ENCODE measurements around the gene RLF. TPM values are rescaled to one million over a fixed set of nuclear protein-coding genes. Genes with fewer than 3 reads are reported as not detected.

Gene RLF
- total RNA-seq, 1 experiment from 2014 or later = 15.5 TPM

DNA sequence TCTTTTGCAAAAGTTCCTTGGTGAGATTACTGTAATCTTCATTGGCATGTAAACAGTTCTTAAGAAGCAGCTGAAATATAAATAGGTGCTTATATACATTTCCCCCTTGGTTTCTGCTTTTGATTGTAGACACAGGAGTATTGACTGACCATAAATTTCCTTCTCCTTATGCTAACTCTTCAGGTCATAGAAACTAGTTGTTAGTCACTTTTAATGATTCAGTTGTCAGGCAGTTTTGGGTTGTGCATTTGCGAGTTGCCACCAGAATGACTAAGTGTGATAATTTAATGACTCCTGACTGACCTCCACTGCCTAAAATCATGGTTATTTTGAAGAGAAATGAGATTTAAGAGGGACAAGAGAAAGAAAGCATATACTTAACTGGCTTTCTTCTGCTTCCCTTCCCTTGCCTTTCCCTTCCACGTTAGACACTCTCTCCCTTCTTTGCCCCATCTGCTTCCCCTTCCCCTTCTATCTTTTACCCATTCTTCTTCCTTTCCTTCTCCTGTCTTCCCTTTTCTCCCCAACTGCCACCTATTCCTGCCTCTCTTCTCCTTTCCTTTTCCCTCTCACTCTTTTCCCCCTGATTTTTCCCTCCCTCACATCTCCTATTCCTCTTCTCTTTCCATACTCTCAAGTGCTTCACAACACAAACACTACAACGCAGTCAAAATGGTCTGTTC, 109.1 kb downstream of the RLF start:
- Histone ChIP-seq H3K9me2 (ENCODE audit: insufficient read depth) (no peaks in the 10 kb centered on the region), H3K36me3 (ENCODE audit: low read depth) (peaks cover 42% of the 10 kb centered on the region), H2AFZ (no peak overlapping the region), H3F3A (ENCODE audit: insufficient read depth, low read depth) (no peaks in the 10 kb centered on the region), H3K27me3 (ENCODE audit: insufficient read depth, low read depth) (no peaks in the 10 kb centered on the region), H4K20me1 (ENCODE audit: insufficient read depth) (peaks cover 16% of the 10 kb centered on the region), H3K4me2 (no peak overlapping the region), H3K4me1 (replicated peaks; ENCODE audit: insufficient read depth) (no peaks in the 10 kb centered on the region), H3K4me3 (no peak overlapping the region), H3K79me2 (ENCODE audit: low read depth) (peaks cover 3% of the 10 kb centered on the region; the same call in 1 of the 2 replicates), H3K27ac (no peak overlapping the region), H3K9me3 (ENCODE audit: insufficient read depth, low read depth) (no peaks in the 10 kb centered on the region)
- intact Hi-C loops (cut with micrococcal nuclease; ENCODE audit: unreplicated experiment) = no loop called here
- CTCF ChIA-PET = interaction anchor here (0.5 kb wide), 1 partner anchor 351 kb away, joined by 3 read pairs; no protein-coding TSS in a partner anchor
- BruUV-seq (replicated peaks) = no TSS peak
- POLR2A ChIA-PET (ENCODE audit: unreplicated experiment) = no interaction called here
- TF ChIP-seq, protein P1, sequence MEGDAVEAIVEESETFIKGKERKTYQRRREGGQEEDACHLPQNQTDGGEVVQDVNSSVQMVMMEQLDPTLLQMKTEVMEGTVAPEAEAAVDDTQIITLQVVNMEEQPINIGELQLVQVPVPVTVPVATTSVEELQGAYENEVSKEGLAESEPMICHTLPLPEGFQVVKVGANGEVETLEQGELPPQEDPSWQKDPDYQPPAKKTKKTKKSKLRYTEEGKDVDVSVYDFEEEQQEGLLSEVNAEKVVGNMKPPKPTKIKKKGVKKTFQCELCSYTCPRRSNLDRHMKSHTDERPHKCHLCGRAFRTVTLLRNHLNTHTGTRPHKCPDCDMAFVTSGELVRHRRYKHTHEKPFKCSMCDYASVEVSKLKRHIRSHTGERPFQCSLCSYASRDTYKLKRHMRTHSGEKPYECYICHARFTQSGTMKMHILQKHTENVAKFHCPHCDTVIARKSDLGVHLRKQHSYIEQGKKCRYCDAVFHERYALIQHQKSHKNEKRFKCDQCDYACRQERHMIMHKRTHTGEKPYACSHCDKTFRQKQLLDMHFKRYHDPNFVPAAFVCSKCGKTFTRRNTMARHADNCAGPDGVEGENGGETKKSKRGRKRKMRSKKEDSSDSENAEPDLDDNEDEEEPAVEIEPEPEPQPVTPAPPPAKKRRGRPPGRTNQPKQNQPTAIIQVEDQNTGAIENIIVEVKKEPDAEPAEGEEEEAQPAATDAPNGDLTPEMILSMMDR (conservative IDR thresholded peaks at IDR 0.05) = no peak
- TF ChIP-seq EZH2 (IDR thresholded peaks at IDR 0.05; ENCODE audit: low read depth) = no peak
- DNase-seq = no peak

DNA sequence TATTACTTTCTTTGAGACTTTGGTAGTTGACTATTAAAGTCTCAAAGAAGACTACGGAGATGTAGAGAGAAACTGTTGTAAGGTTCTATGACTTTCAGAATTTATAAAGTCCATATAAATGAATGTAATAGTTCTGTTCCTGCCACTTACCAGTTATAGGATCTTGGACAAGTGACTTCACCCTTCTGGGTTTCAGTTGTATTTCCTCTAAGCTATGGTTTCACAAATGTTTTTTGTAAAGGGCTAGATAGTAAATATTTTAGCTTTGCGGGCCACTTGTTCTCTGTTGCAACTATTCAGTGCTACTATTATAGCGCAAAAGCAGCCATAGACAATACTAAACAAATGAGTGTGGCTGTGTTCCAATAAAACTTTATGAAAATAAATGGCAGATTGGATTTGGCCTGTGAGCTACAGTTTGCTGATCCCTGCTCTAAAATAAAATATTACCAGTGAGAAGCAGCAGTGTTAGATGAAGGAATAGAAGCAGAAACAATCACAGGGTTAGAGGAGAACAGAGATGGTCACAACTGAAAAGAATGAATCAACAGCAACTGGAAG, 111.5 kb downstream of the RLF start:
- Histone ChIP-seq H3K4me3 (no peak overlapping the region), H3F3A (ENCODE audit: insufficient read depth, low read depth) (no peaks in the 10 kb centered on the region), H2AFZ (no peak overlapping the region), H4K20me1 (ENCODE audit: insufficient read depth) (peaks cover 5% of the 10 kb centered on the region; the same call in 1 of the 2 replicates), H3K79me2 (ENCODE audit: low read depth) (no peaks in the 10 kb centered on the region), H3K4me1 (replicated peaks; ENCODE audit: insufficient read depth) (no peaks in the 10 kb centered on the region), H3K9me2 (ENCODE audit: insufficient read depth) (no peaks in the 10 kb centered on the region), H3K36me3 (ENCODE audit: low read depth) (peaks cover 38% of the 10 kb centered on the region), H3K9me3 (ENCODE audit: insufficient read depth, low read depth) (no peaks in the 10 kb centered on the region), H3K27me3 (ENCODE audit: insufficient read depth, low read depth) (no peaks in the 10 kb centered on the region), H3K4me2 (no peak overlapping the region), H3K27ac (no peak overlapping the region)
- ChIA-PET POLR2A (ENCODE audit: unreplicated experiment) (interaction anchor here (0.6 kb wide), 1 partner anchor 196 kb away, joined by 6 read pairs; no protein-coding TSS in a partner anchor), CTCF (interaction anchor here (0.6 kb wide), 1 partner anchor 64 kb away, joined by 3 read pairs; no protein-coding TSS in a partner anchor)
- TF ChIP-seq, protein P1 (conservative IDR thresholded peaks at IDR 0.05) = no peak
- no peak for TF ChIP-seq EZH2 (IDR thresholded peaks at IDR 0.05; ENCODE audit: low read depth)
- BruUV-seq (replicated peaks) = no TSS peak
- intact Hi-C loops (cut with micrococcal nuclease; ENCODE audit: unreplicated experiment) = no loop called here
- DNase-seq = no peak

DNA sequence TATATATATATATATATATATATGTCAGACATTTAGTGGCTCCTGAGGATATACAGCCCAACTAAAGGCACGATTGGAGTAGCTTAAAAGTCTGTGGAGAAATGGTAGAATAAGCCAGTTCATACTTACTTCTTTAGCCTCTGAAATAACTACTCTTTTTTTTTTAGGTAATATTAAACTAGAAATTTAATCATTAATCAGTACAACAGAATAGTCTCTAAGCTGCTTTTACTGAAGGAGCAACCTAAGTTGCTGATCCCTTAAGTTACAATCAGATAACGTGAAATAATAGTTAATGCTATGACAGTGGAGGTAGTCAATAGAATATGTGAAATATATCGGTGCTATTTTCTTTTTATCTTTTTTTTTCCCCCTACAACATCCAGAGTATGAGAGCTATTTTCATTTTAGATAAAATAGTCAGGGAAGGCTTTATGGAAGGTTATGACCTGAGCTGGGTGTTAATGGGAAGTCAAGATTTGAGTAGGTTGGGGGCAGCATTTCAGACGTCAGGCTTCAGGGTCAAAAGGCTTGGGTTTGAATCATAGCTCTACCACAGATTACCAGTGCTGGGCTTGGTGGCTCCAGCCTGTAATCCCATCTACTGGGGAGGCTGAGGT, 112.5 kb downstream of the RLF start:
- Histone ChIP-seq H3K4me2 (no peak overlapping the region), H3K79me2 (ENCODE audit: low read depth) (no peaks in the 10 kb centered on the region), H2AFZ (no peak overlapping the region), H3F3A (ENCODE audit: insufficient read depth, low read depth) (no peaks in the 10 kb centered on the region; the same call in 1 of the 2 replicates), H3K27me3 (ENCODE audit: insufficient read depth, low read depth) (no peaks in the 10 kb centered on the region), H3K4me1 (replicated peaks; ENCODE audit: insufficient read depth) (no peaks in the 10 kb centered on the region), H3K9me2 (ENCODE audit: insufficient read depth) (no peaks in the 10 kb centered on the region), H3K36me3 (ENCODE audit: low read depth) (peaks cover 31% of the 10 kb centered on the region), H3K27ac (no peak overlapping the region), H3K9me3 (ENCODE audit: insufficient read depth, low read depth) (no peaks in the 10 kb centered on the region), H4K20me1 (ENCODE audit: insufficient read depth) (peaks cover 5% of the 10 kb centered on the region; the same call in 1 of the 2 replicates), H3K4me3 (no peak overlapping the region)
- CTCF ChIA-PET = interaction anchor here (0.6 kb wide), 1 partner anchor 63 kb away, joined by 3 read pairs; no protein-coding TSS in a partner anchor
- intact Hi-C loops (cut with micrococcal nuclease; ENCODE audit: unreplicated experiment) = no loop called here
- no peak for TF ChIP-seq EZH2 (IDR thresholded peaks at IDR 0.05; ENCODE audit: low read depth)
- TF ChIP-seq, protein P1 (conservative IDR thresholded peaks at IDR 0.05) = no peak
- POLR2A ChIA-PET (ENCODE audit: unreplicated experiment) = interaction anchor here (0.7 kb wide), 1 partner anchor 507 kb away, joined by 7 read pairs; no protein-coding TSS in a partner anchor
- no TSS peak for BruUV-seq (replicated peaks)
- no peak for DNase-seq

Measured in PC-9 (cell line).